Cardiac atrium fibroblast (primary cell): ENCODE data around the gene ACTG2. TPM values are rescaled to one million over a fixed set of nuclear protein-coding genes. Genes with fewer than 3 reads are reported as not detected.

Source experiments
- total RNA-seq: library from RNA; depleted of rRNA; stranded (reverse); fragments of >200 nt; gene quantifications from 2 replicates; pipeline ENCODE4 v1.2.3, GENCODE V29; 2015

The ACTG2 gene
- total RNA-seq = 0.18 TPM in 1 of 2 replicates, not detected in the other

DNA sequence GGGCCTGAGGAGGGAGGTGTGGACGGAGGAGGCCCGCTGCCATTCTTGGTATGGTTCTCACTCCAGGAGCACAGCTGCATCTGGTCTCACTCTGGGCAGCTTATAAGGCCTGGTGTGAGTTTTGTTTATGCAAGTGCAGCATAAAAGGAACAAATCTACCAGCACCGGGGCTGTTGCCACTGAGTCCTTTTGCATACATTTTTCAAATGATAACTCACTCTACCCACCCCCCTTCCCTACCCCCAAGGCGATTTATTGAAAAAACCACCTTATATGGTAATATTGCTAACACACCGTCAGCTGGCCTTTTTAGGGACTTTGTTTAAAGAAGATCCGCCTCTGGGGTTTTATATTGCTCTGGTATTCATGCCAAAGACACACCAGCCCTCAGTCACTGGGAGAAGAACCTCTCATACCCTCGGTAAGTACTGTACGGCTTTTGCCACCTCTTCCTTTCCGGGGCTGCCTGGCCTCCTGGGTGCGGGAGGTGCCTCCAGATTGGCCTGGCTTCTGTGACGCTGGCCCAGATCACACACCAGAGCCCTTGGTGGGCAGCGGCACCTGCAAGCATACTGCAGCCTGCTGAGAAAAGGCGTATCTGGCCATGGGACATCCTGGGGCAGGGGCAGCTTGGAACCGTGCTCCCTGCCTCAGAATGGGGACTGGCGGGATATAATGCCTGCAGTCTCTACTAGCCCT is at the start of gene ACTG2:
Gene ACTG2, plus strand, starts transcription at position 378 of the 699 bp plus-strand sequence. CDS start 8,304 bp downstream, outside the sequence.

DNA sequence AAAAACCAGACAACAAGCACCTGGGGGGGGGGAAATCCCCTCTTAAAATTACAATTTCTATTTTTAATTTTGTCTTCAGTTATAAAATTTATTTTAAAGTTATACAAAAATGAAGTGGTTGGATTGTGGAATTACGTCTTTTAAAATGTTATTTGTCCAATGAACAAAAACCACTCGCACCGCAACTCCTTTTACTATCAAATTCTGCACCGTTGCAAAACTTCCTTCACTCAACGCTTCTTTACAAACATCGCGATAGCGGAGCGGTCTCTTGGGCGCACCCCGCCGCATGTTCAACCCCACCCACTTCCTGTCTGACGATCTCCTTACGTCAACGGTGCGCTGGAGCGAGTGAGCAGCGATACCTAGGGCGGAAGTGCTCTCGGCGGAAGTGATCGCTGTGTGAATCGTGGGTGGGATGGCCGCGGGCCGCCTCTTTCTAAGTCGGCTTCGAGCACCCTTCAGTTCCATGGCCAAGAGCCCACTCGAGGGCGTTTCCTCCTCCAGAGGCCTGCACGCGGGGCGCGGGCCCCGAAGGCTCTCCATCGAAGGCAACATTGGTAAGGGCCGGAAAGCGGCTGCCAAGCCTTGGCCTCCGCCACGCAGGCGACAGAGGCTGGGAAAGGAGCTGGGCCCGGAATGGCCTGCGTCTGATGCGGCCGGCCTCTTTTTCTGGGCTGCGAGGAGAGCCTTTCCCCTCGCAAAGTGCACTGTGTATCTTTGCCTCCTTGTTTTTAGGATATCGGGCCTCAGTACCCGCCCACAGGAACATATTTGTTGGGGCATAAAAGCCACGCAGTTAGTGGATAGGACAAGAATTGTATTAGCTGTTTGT is 33.9 kb downstream of the ACTG2 start, which contains the start of gene DGUOK:
Gene DGUOK, plus strand, starts transcription at position 388 of the 835 bp plus-strand sequence. Its CDS starts 31 bp downstream, at position 419.

Other genes starting within 250 kb of the ACTG2 start
- 31.6 and 39.9 TPM in 2 replicates for gene TPRKB, start 155.7 kb upstream of the ACTG2 start, total RNA-seq
- gene DUSP11, start 112.9 kb upstream of the ACTG2 start, total RNA-seq = 26.6 and 30.5 TPM in 2 replicates
- not detected in 2 replicates for gene C2orf78, start 108.8 kb upstream of the ACTG2 start, total RNA-seq
- gene STAMBP, start 64.0 kb upstream of the ACTG2 start, total RNA-seq = 20.0 and 34.2 TPM in 2 replicates
- 75.1 and 85.1 TPM in 2 replicates for gene DGUOK, start 33.9 kb downstream of the ACTG2 start, total RNA-seq
- gene TET3, start 91.9 kb downstream of the ACTG2 start, total RNA-seq = 3.4 and 3.9 TPM in 2 replicates